ENCODE data around the gene RAPGEF4. TPM values are rescaled to one million over a fixed set of nuclear protein-coding genes. Genes with fewer than 3 reads are reported as not detected.

The RAPGEF4 gene
- total and polyA plus RNA-seq, 2 of the 4 experiments (the other 2 are of a cell fraction): 1.7 to 3.2 TPM

DNA sequence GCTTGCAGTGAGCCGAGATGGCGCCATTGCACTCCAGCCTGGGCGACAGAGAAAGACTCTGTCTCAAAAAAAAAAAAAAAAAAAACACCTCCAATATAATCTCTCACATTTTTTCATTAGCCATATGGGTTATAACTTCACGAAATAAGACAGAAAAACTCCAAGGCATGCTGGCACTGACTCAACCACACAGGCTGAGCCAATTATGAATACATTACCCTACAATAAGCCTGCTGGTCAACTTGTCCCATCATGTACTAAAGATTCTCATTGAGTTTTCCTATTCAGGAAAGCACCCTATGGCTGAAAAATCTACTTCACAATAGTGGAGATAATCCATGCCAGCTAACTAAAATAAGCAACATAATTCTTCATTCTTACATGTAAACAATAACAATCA is 327.2 kb downstream of the RAPGEF4 start:
- Histone ChIP-seq H3K79me1 (ENCODE audit: low read depth in 1 of 2, low read length in 2 of 2) (no peaks in the 10 kb centered on the region), H3K9me1 (ENCODE audit: insufficient read depth, low read length) (no peaks in the 10 kb centered on the region), H3K4me1 (ENCODE audit: control insufficient read depth, insufficient read depth, low read length) (peaks cover 8% of the 10 kb centered on the region), H4K20me1 (ENCODE audit: insufficient read depth, low read length) (no peaks in the 10 kb centered on the region), H2AK9ac (replicated peaks; ENCODE audit: low read depth, low read length, poor library complexity) (no peak overlapping the region), H3K4ac (ENCODE audit: low read depth, low read length) (0 out of 2 replicates have a peak overlapping the region, but pooled peaks have one; percentile 21), H3K4me3 (ENCODE audit: insufficient read depth, low read depth, low read length) (no peak overlapping the region), H3K18ac (ENCODE audit: low read depth, low read length) (peak overlapping the region; percentile 78; the same call in 1 of the 2 replicates), H3K4me2 (ENCODE audit: low read depth, low read length) (no peak overlapping the region), H3K9ac (ENCODE audit: low read depth, low read length) (no peak overlapping the region), H3K23ac (ENCODE audit: low read depth, low read length) (no peak overlapping the region), H2BK5ac (ENCODE audit: low read depth, low read length, poor library complexity, severe bottlenecking) (peak overlapping the region; percentile 5), H2AK5ac (ENCODE audit: low read depth, low read length) (no peak overlapping the region), H3K9me3 (ENCODE audit: control insufficient read depth, insufficient read depth, low read length) (peaks cover 8% of the 10 kb centered on the region), H3K36me3 (ENCODE audit: control insufficient read depth, insufficient read depth, low read length) (no peaks in the 10 kb centered on the region), H2BK20ac (ENCODE audit: low read depth, low read length) (0 out of 2 replicates have a peak overlapping the region, but pooled peaks have one; percentile 53), H4K5ac (ENCODE audit: low read depth, low read length) (no peak overlapping the region; the same call in 1 of the 2 replicates), H4K8ac (ENCODE audit: low read depth in 2 of 2, low read length in 2 of 2) (no peak overlapping the region), H2BK15ac (ENCODE audit: low read depth, low read length) (peak overlapping the region; percentile 34; the same call in 1 of the 3 replicates), H3K27ac (ENCODE audit: insufficient read depth, low read length) (no peak overlapping the region), H2BK120ac (ENCODE audit: low read depth, low read length) (no peak overlapping the region), H4K91ac (ENCODE audit: insufficient read depth, low read depth, low read length) (no peak overlapping the region), H3K27me3 (ENCODE audit: control insufficient read depth, insufficient read depth, low read length) (no peaks in the 10 kb centered on the region), H2AFZ (replicated peaks; ENCODE audit: low read length, poor library complexity) (no peak overlapping the region), H3K14ac (replicated peaks; ENCODE audit: low read depth, low read length) (no peak overlapping the region), H3K56ac (ENCODE audit: extremely low read depth, insufficient read depth, low read length) (no peak overlapping the region)
- dilution Hi-C loops (cut with HindIII; ENCODE audit: low sequenced_read_pairs, unreplicated experiment) (no loop called here), intact Hi-C loops (cut with micrococcal nuclease) (no loop called here), in situ Hi-C loops (cut with MboI; ENCODE audit: low sequenced_read_pairs) (no loop called here)
- DNase-seq: peak; percentile 33
- POLR2A ChIA-PET (ENCODE audit: unreplicated experiment): no interaction called here
- ATAC-seq (ENCODE audit: low read depth): no peak
- TF ChIP-seq MXI1 (IDR thresholded peaks at IDR 0.05; ENCODE audit: borderline replicate concordance, low read depth, low read length) (no peak), RCOR1 (IDR thresholded peaks at IDR 0.05; ENCODE audit: insufficient replicate concordance, low read length) (no peak), FOS (IDR thresholded peaks at IDR 0.05; ENCODE audit: low read depth, low read length) (no peak), RAD21 (IDR thresholded peaks at IDR 0.05; ENCODE audit: low read length) (no peak), SMC3 (IDR thresholded peaks at IDR 0.05; ENCODE audit: low read depth, low read length) (no peak), ELK1 (IDR thresholded peaks at IDR 0.05; ENCODE audit: borderline replicate concordance, low read depth, low read length) (no peak), MAZ (IDR thresholded peaks at IDR 0.05; ENCODE audit: borderline replicate concordance, low read depth, low read length) (no peak), RFX5 (IDR thresholded peaks at IDR 0.05; ENCODE audit: low read depth, low read length) (no peak), MAFK (IDR thresholded peaks at IDR 0.05; ENCODE audit: low read depth, low read length) (no peak), CHD1 (IDR thresholded peaks at IDR 0.05; ENCODE audit: low read depth, low read length) (no peak), CEBPB (IDR thresholded peaks at IDR 0.05; ENCODE audit: low read depth, low read length) (no peak), POLR2A (IDR thresholded peaks at IDR 0.05; ENCODE audit: low read depth, low read length) (no peak), BHLHE40 (IDR thresholded peaks at IDR 0.05; ENCODE audit: low read depth, low read length) (no peak), CTCF (conservative IDR thresholded peaks at IDR 0.05; ENCODE audit: low read depth, low read length) (no peak), NFE2L2 (IDR thresholded peaks at IDR 0.05; ENCODE audit: low read depth, low read length) (no peak)
- TF ChIP-seq, protein P1, sequence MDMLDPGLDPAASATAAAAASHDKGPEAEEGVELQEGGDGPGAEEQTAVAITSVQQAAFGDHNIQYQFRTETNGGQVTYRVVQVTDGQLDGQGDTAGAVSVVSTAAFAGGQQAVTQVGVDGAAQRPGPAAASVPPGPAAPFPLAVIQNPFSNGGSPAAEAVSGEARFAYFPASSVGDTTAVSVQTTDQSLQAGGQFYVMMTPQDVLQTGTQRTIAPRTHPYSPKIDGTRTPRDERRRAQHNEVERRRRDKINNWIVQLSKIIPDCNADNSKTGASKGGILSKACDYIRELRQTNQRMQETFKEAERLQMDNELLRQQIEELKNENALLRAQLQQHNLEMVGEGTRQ (IDR thresholded peaks at IDR 0.05; ENCODE audit: low read depth, low read length): no peak
- BruUV-seq (replicated peaks): no TSS peak
- CTCF ChIA-PET: interaction anchor here (0.9 kb wide), 1 partner anchor 8 kb away, joined by 4 read pairs; no protein-coding TSS in a partner anchor
- whole genome bisulfite sequencing, 2 experiments (ENCODE audit: extremely low coverage in 2 of 2, insufficient read length in 1 of 2): no CpG with 5 or more reads among the region's 4 CpGs

Measured in IMR-90 (cell line).